ENCODE data around the gene C9orf43. TPM values are rescaled to one million over a fixed set of nuclear protein-coding genes. Genes with fewer than 3 reads are reported as not detected.

The C9orf43 gene
- total and polyA plus RNA-seq, 9 of the 15 experiments (the other 6 are each of a cell fraction or from before 2014, with no cell fraction given): 0.21 to 0.58 (median 0.33) TPM

GRCh38 chr9:113410207-113410864 is at the start of gene C9orf43, which contains the start of gene POLE3 (continued):
- TF ChIP-seq, protein P1, sequence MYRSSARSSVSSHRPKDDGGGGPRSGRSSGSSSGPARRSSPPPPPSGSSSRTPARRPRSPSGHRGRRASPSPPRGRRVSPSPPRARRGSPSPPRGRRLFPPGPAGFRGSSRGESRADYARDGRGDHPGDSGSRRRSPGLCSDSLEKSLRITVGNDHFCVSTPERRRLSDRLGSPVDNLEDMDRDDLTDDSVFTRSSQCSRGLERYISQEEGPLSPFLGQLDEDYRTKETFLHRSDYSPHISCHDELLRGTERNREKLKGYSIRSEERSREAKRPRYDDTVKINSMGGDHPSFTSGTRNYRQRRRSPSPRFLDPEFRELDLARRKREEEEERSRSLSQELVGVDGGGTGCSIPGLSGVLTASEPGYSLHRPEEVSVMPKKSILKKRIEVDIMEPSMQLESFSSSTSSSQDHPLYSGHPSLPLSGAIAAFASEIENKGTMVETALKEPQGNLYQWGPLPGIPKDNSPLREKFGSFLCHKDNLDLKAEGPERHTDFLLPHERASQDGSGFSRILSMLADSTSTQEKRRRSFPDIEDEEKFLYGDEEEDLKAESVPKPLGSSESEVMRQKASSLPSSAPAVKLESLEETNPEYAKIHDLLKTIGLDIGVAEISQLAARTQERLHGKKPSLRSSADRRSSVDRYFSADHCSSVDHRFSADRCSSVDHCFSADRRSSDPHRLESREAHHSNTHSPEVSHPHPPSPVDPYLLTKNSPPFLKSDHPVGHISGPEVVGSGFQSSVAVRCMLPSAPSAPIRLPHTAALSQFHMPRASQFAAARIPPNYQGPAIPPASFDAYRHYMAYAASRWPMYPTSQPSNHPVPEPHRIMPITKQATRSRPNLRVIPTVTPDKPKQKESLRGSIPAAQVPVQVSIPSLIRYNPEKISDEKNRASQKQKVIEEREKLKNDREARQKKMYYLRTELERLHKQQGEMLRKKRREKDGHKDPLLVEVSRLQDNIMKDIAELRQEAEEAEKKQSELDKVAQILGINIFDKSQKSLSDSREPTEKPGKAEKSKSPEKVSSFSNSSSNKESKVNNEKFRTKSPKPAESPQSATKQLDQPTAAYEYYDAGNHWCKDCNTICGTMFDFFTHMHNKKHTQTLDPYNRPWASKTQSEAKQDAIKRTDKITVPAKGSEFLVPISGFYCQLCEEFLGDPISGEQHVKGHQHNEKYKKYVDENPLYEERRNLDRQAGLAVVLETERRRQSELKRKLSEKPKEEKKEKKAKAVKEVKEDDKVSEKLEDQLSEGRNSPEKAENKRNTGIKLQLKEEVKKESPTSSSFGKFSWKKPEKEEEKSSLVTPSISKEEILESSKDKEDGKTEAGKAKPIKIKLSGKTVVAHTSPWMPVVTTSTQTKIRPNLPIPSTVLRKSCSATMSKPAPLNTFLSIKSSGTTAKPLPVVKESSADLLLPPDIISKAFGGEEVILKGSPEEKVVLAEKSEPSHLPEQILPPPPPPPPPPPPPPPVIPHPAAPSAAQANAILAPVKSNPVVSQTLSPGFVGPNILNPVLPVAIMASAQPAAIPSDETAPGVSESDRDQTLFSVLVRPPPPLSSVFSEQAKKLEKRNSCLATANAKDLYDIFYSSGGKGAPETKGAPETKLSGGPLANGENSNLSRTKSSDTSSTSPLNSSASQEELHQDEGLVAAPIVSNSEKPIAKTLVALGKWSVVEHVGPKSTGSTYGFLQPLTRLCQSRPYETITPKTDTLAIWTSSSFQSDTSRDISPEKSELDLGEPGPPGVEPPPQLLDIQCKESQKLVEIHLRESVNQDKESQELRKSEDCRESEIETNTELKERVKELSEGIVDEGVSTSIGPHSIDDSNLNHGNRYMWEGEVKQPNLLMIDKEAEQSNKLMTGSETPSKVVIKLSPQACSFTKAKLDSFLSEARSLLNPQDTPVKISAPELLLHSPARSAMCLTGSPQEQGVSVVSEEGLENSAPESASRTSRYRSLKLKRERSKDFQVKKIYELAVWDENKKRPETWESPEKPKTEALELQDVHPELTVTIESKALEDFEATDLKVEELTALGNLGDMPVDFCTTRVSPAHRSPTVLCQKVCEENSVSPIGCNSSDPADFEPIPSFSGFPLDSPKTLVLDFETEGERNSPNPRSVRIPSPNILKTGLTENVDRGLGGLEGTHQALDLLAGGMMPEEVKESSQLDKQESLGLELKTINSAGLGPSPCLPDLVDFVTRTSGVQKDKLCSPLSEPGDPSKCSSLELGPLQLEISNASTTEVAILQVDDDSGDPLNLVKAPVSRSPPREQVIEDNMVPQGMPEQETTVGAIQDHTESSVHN (IDR thresholded peaks at IDR 0.05; ENCODE audit: borderline replicate concordance in 1 of 2, low read depth in 1 of 2): peak in 1 of 2 experiments; percentile 53; a peak in 1 of 4 replicates
- TF ChIP-seq POLR2A (conservative IDR thresholded peaks at IDR 0.05): peak; percentile 85
- TF ChIP-seq RBM25 (IDR thresholded peaks at IDR 0.05; ENCODE audit: low read depth, low read length, severe bottlenecking): no peak
- no peak for TF ChIP-seq ZNF311 (CRISPR knock-in tag; IDR thresholded peaks at IDR 0.05)
- no peak; a peak in 1 of 4 replicates for TF ChIP-seq NONO (IDR thresholded peaks at IDR 0.05; ENCODE audit: low read depth in 2 of 2, low read length in 1 of 2)
- TF ChIP-seq, protein P2, sequence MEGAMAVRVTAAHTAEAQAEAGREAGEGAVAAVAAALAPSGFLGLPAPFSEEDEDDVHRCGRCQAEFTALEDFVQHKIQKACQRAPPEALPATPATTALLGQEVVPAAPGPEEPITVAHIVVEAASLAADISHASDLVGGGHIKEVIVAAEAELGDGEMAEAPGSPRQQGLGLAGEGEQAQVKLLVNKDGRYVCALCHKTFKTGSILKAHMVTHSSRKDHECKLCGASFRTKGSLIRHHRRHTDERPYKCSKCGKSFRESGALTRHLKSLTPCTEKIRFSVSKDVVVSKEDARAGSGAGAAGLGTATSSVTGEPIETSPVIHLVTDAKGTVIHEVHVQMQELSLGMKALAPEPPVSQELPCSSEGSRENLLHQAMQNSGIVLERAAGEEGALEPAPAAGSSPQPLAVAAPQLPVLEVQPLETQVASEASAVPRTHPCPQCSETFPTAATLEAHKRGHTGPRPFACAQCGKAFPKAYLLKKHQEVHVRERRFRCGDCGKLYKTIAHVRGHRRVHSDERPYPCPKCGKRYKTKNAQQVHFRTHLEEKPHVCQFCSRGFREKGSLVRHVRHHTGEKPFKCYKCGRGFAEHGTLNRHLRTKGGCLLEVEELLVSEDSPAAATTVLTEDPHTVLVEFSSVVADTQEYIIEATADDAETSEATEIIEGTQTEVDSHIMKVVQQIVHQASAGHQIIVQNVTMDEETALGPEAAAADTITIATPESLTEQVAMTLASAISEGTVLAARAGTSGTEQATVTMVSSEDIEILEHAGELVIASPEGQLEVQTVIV (CRISPR knock-in tag; IDR thresholded peaks at IDR 0.05; ENCODE audit: borderline replicate concordance): no peak
- TF ChIP-seq, protein P3, sequence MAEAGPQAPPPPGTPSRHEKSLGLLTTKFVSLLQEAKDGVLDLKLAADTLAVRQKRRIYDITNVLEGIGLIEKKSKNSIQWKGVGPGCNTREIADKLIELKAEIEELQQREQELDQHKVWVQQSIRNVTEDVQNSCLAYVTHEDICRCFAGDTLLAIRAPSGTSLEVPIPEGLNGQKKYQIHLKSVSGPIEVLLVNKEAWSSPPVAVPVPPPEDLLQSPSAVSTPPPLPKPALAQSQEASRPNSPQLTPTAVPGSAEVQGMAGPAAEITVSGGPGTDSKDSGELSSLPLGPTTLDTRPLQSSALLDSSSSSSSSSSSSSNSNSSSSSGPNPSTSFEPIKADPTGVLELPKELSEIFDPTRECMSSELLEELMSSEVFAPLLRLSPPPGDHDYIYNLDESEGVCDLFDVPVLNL (CRISPR knock-in tag; IDR thresholded peaks at IDR 0.05; ENCODE audit: low read depth): peak; percentile 76; the same call in 1 of the 2 replicates
- TF ChIP-seq TAF15 (IDR thresholded peaks at IDR 0.05; ENCODE audit: low read depth, low read length): no peak
- no peak for TF ChIP-seq SAFB (IDR thresholded peaks at IDR 0.05; ENCODE audit: borderline replicate concordance, low read depth, low read length)
- TF ChIP-seq, protein P4, sequence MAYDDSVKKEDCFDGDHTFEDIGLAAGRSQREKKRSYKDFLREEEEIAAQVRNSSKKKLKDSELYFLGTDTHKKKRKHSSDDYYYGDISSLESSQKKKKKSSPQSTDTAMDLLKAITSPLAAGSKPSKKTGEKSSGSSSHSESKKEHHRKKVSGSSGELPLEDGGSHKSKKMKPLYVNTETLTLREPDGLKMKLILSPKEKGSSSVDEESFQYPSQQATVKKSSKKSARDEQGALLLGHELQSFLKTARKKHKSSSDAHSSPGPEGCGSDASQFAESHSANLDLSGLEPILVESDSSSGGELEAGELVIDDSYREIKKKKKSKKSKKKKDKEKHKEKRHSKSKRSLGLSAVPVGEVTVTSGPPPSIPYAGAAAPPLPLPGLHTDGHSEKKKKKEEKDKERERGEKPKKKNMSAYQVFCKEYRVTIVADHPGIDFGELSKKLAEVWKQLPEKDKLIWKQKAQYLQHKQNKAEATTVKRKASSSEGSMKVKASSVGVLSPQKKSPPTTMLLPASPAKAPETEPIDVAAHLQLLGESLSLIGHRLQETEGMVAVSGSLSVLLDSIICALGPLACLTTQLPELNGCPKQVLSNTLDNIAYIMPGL (CRISPR knock-in tag; IDR thresholded peaks at IDR 0.05): no peak; the same call in 1 of the 2 replicates
